Activated T-cell treated with anti-CD3 and anti-CD28 coated beads, Interleukin-2, amount 50 U/mL, for 72 hours (primary cell): ENCODE results near the gene LILRB5. TPM values are rescaled to one million over a fixed set of nuclear protein-coding genes. Genes with fewer than 3 reads are reported as not detected.
A peak's percentile ranks its signal among the peaks of the same experiment; 100 is the strongest.
"Not testable (repeated sequence)": the region's sequence is repeated elsewhere in the genome, so short reads cannot be mapped to it uniquely, and the experiment has no call there.

Experiments
- ATAC-seq, 2 donors: fragments of 150-1000 bp; cut with Tn5 transposase; replicated peaks in 1 of 2; 2 replicates each; pipeline ENCODE4 v1.10.0; 2021; ENCODE audit warnings: moderate library complexity in 2 of 2, mild to moderate bottlenecking in 1 of 2
- DNase-seq, 2 donors: peaks; one replicate each; pipeline ENCODE4 v3.0.0; 2021 to 2022; ENCODE audit warnings: mixed read lengths in 1 of 2
- H3K27ac Mint-ChIP-seq: one replicate; pipeline ENCODE4 v1.8.0; 2022; ENCODE audit warnings: mild to moderate bottlenecking, moderate library complexity, mixed read lengths
- H3K27me3 Mint-ChIP-seq: one replicate; pipeline ENCODE4 v1.8.0; 2022; ENCODE audit warnings: low read depth, mixed read lengths
- H3K36me3 Mint-ChIP-seq, 2 donors: one replicate each; pipeline ENCODE4 v1.8.0; 2022; ENCODE audit warnings: mixed read lengths in 2 of 2, mild to moderate bottlenecking in 1 of 2; ENCODE audit not compliant: insufficient read depth in 2 of 2
- H3K4me1 Mint-ChIP-seq: one replicate; pipeline ENCODE4 v1.8.0; 2022; ENCODE audit warnings: low read depth, mixed read lengths
- H3K4me3 Mint-ChIP-seq, 2 donors: one replicate each; pipeline ENCODE4 v1.8.0; 2022; ENCODE audit warnings: mild to moderate bottlenecking in 2 of 2, mixed read lengths in 2 of 2, moderate library complexity in 2 of 2
- H3K9me3 Mint-ChIP-seq, 2 donors: one replicate each; pipeline ENCODE4 v1.8.0; 2022; ENCODE audit warnings: mixed read lengths in 2 of 2
- total RNA-seq, 2 donors: library from RNA; stranded (reverse); gene quantifications; one replicate each; pipeline ENCODE4 v1.2.3, GENCODE V29; 2022

The LILRB5 gene
- total RNA-seq: under 1 TPM in 1 of 2 donors, not detected in 1; 0.12 TPM

DNA sequence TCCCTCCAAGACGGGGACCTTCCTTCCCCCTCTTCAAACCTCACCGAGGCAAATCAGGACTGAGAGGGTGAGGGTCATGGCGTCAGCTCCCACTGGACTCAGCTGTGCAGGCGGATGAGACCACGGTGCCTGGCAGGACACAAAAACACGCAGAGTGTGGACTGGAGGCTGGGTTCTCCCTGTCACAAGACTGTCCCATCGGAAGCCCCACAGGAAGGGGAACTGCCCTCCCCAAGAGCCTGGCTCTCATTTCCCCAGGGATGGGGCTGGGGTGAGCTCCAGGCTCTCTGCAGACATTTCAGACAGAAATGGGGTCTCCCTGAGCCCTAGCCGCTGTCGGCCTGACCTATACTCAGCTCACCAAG, at the start of gene LILRB5:
LILRB5 (minus strand) TSS at position 158 of the 365 bp plus-strand sequence; CDS start at position 78, 80 bp downstream.
- Mint-ChIP-seq H3K36me3 (no peaks in the 10 kb centered on the region), H3K9me3 (no peaks in the 10 kb centered on the region), H3K4me3 (no peak within 1 kb of the TSS), H3K4me1 (no peaks in the 10 kb centered on the region), H3K27me3 (peaks cover 6% of the 10 kb centered on the region), H3K27ac (no peak within 1 kb of the TSS)
- DNase-seq (no peak), ATAC-seq (no peak)

DNA sequence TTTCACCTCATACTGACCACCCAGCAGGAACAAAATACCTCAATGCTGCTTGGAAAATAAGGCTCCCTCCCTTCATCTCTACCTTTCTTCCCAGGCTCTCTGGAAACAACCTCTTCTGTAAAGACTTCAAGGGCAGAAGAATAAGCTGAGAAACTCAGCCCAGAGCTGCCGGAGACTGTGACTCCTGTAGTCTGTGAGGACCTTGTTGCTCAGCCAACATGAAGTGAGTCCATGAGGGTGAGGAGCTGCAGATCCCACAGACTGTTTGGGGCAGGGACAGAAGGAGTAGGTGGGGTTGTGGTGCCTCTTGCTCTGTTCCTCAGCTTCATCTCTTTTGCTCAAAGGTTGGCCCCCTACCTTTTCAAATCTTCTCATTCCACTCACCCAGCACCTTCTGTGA, 48.1 kb upstream of the LILRB5 start:
- DNase-seq (no peak), ATAC-seq (no peak)
- peaks cover 8% of the 10 kb centered on the region for H3K27me3 Mint-ChIP-seq
- H3K36me3 Mint-ChIP-seq: no peaks in the 10 kb centered on the region
- no peak overlapping the region for H3K4me3 Mint-ChIP-seq
- H3K27ac Mint-ChIP-seq: no peak overlapping the region
- no peaks in the 10 kb centered on the region for H3K9me3 Mint-ChIP-seq
- peaks cover 6% of the 10 kb centered on the region for H3K4me1 Mint-ChIP-seq

DNA sequence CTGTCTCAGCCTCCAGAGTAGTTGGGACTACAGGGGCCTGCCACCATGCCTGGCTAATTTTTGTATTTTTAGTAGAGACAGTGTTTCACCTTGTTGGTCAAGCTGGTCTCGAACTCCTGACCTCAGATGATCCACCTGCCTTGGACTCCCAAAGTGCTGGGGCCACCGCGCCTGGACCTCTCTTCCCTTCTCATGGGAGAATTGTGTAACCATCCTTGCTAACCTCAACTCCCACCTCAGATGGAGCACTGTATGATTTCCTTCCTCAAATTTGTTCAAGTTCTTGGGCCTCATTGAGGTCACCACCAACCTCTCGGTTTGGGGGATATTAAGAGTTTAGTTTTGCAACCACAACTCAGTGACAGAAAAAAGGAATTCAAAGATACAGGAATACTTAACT, 45.2 kb upstream of the LILRB5 start:
- Mint-ChIP-seq H3K27ac (peak overlapping the region; percentile 54), H3K36me3 (no peaks in the 10 kb centered on the region)

DNA sequence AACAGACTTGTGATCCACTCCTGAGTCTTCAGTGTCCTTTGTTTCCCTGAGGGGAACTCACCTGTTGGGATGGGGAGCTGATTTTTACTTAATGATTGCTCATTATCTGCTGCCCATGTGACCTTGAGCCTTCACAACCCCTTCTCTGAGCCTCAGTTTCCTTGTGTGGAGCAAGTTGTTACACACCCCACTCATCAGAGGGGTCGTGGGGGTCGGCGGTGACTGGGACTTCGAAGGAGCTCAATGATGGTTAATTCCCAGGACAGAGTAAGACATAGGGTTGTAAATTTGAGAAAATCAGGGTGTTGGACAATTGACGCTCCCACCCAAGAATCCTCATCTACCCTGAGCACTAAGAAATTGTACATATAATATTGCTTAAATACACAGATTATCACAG, 42.4 kb upstream of the LILRB5 start:
- DNase-seq (no peak), ATAC-seq (no peak)
- no peaks in the 10 kb centered on the region for H3K36me3 Mint-ChIP-seq
- H3K27me3 Mint-ChIP-seq: peaks cover 9% of the 10 kb centered on the region
- H3K4me1 Mint-ChIP-seq: peaks cover 2% of the 10 kb centered on the region
- no peaks in the 10 kb centered on the region for H3K9me3 Mint-ChIP-seq
- H3K4me3 Mint-ChIP-seq: no peak overlapping the region
- no peak overlapping the region for H3K27ac Mint-ChIP-seq

More for the DNA sequence above, 45.2 kb upstream of the LILRB5 start:
- Mint-ChIP-seq H3K4me1 (peaks cover 6% of the 10 kb centered on the region), H3K27me3 (peaks cover 6% of the 10 kb centered on the region), H3K4me3 (no peak overlapping the region), H3K9me3 (no peaks in the 10 kb centered on the region)
- DNase-seq: no peak
- no peak for ATAC-seq

DNA sequence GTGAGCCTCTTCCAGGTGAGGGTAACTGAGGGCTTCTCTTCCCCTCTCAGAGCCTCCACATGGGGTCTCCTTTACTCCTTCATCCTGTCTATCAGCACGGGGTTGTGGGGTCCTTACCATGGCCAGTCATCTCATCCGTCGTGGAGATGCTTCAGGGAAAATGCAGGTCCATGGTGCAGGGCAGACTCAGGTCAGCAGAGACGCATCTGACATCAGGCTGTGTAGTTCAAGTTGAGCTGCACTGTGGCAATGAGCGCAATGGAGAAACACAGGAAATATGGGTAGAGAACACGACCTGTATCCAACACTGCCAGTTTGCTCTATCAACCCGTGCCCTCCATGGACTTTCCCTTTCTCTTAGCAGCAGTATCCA, 42.0 kb upstream of the LILRB5 start:
- Mint-ChIP-seq H3K36me3 (peaks cover 0 to 2% of the 10 kb centered on the region in 2 donors), H3K4me1 (no peaks in the 10 kb centered on the region), H3K27ac (no peak overlapping the region), H3K4me3 (no peak overlapping the region), H3K9me3 (peaks cover 0 to 1% of the 10 kb centered on the region in 2 donors), H3K27me3 (peaks cover 13% of the 10 kb centered on the region)
- DNase-seq: no peak
- ATAC-seq: no peak

DNA sequence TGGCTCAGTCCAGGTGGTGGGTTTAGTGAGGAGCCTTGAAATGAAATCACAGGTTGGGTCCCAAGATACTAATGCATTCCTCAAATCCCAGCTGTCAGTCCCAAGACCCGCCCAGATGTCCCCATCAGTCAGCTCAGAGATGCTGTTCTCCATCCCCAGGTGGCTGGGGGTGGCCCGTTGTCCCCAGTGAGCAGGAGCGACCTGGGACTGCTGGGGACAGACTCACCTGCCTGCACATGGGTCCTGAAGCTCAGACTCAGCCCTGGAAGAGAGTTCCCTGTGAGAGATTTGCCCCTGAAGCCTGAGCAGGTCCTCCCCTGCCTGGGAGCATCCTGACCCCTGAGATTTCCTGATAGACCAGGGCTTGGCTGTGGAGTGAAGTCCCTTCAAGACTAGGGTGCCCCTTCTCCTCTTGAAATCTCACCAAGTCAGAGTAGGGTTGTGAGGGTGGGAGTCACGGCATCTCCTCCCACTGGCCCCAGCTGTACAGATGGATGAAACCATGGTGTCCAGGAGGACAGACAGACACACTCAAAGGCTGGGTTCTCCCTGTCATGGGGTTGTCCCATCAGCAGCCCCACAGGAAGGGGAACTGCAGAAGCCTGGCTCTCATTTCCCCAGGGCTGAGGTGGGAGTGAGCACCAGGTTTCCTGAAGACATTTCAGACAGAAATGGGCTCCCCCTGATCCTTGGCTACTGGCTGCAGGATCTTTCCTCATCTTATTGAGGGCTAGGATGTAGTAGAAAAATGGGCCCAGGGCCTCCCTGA, 41.5 kb upstream of the LILRB5 start:
- DNase-seq (no peak), ATAC-seq (no peak)
- Mint-ChIP-seq H3K27ac (no peak overlapping the region), H3K4me1 (no peaks in the 10 kb centered on the region), H3K9me3 (peaks cover 0 to 1% of the 10 kb centered on the region in 2 donors), H3K36me3 (peaks cover 0 to 2% of the 10 kb centered on the region in 2 donors), H3K4me3 (no peak overlapping the region), H3K27me3 (peaks cover 18% of the 10 kb centered on the region)

DNA sequence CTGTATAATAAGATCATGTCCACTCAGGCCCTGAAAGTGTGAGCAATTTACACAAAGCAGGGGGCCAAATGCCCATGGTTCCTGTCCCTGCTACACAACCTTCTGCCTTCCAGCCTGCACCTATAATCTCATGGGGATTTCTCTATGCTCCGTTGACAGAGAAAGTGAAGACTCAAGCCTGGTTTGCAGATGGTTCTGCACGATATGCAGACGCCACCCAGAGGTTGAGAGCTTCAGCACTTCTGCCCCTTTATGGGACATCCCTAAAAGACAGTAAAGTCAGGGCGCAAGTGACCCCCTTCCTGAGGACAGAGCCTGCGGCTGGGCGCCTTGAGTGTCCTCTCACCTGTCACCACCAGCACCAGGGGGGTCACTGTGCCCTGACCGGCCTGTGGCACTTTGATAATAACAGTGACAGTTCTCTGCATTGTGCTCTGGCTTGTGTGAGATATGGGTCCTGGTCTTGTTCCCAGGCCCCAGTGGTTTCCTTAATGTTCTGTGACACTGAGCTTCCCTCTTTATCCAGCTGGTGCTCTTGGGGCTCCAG, 40.8 kb upstream of the LILRB5 start:
- Mint-ChIP-seq H3K4me1 (no peaks in the 10 kb centered on the region), H3K4me3 (no peak overlapping the region), H3K27me3 (peaks cover 25% of the 10 kb centered on the region), H3K36me3 (peaks cover 0 to 2% of the 10 kb centered on the region in 2 donors), H3K27ac (no peak overlapping the region), H3K9me3 (peaks cover 0 to 1% of the 10 kb centered on the region in 2 donors)
- DNase-seq: no peak
- ATAC-seq: no peak

DNA sequence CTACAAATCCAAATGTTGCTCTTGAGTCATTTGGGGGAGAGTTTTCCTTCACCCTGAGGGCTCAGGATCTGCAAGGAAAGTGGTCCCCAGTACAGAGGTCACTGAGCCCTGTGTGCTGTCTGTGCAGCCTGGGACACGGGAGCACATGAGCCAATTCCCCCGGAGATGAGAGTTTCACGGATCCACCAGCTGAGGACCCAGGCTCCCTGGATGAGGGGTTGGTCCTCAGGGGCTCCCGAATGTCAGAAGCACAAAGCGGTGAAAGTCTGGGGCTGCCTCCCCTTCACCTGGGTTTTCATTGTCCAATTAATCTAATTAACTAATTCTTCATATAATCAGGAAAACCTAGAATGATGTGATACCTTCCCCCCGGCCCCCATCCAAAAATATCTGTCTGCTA, 37.5 kb upstream of the LILRB5 start:
- DNase-seq (no peak), ATAC-seq (no peak)
- H3K27me3 Mint-ChIP-seq: peaks cover 37% of the 10 kb centered on the region
- H3K36me3 Mint-ChIP-seq: peaks cover 0 to 2% of the 10 kb centered on the region in 2 donors
- peaks cover 0 to 1% of the 10 kb centered on the region in 2 donors for H3K9me3 Mint-ChIP-seq
- H3K27ac Mint-ChIP-seq: no peak overlapping the region
- no peak overlapping the region for H3K4me3 Mint-ChIP-seq
- H3K4me1 Mint-ChIP-seq: no peaks in the 10 kb centered on the region

DNA sequence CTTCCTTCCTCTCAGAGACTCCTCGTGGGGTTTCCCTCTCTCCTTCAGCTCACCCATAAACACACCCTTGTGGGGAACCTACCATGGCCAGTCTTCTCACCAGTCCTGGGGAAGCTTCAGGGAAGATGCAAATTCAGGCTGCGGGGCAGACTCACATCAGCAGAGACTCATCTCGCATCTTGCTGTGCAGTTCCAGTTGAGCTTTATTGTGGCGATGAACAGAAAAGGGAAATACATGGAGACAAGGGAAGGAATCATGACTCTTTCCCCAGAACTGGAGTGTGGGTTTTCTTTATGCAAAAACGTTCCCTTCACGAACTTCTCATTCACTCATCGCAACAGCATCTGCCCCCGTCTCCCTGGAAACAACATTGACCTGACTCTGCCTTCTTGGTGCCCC, 32.1 kb upstream of the LILRB5 start:
- not testable (repeated sequence) for H3K4me1 Mint-ChIP-seq, H3K9me3 Mint-ChIP-seq, H3K36me3 Mint-ChIP-seq, H3K27ac Mint-ChIP-seq, DNase-seq, H3K4me3 Mint-ChIP-seq, ATAC-seq
- H3K27me3 Mint-ChIP-seq: peaks cover 50% of the 10 kb centered on the region

DNA sequence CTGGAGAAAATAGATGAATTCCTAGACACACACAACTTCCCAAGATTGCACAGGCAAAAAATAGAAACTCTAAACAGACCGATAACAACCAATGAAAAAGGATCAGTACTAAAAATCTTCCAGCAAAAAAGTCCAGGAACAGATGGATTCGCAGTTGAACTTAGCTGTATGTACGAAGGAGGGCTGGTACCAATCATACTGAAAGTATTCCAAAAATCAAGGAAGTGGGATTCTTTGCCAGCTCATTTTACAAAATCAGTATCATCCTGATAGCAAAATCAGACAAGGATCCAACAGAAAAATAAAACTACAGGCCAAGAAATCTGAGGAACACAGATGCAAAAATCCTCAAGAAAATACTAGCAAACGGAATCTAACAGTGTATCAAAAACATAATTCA, 30.4 kb upstream of the LILRB5 start:
- Mint-ChIP-seq H3K4me1 (no peaks in the 10 kb centered on the region), H3K9me3 (no peaks in the 10 kb centered on the region), H3K4me3 (no peak overlapping the region), H3K36me3 (no peaks in the 10 kb centered on the region), H3K27me3 (peaks cover 46% of the 10 kb centered on the region), H3K27ac (no peak overlapping the region)
- DNase-seq (no peak), ATAC-seq (no peak)

DNA sequence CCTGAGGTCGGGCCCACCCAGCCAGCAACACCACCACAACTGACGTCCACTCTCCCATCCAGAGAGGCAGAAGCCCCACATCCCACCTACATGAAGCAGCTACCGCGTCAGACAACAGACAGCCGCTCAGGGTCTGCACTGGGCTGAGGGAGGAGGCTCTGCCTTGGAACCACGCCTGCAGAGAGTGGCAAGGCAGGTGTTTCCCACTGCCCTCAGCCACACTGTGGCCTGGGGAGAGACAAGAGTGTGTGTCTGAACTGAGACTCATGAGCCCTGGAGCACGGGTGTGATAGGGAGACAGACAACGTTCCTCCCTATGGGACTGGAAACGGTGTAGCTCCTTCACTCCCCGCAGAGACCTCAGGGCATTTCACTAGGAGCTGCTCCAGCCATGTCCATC, 29.2 kb upstream of the LILRB5 start:
- H3K4me3 Mint-ChIP-seq, H3K27ac Mint-ChIP-seq, DNase-seq, H3K4me1 Mint-ChIP-seq, H3K36me3 Mint-ChIP-seq, ATAC-seq, H3K9me3 Mint-ChIP-seq: not testable (repeated sequence)
- peaks cover 50% of the 10 kb centered on the region for H3K27me3 Mint-ChIP-seq

DNA sequence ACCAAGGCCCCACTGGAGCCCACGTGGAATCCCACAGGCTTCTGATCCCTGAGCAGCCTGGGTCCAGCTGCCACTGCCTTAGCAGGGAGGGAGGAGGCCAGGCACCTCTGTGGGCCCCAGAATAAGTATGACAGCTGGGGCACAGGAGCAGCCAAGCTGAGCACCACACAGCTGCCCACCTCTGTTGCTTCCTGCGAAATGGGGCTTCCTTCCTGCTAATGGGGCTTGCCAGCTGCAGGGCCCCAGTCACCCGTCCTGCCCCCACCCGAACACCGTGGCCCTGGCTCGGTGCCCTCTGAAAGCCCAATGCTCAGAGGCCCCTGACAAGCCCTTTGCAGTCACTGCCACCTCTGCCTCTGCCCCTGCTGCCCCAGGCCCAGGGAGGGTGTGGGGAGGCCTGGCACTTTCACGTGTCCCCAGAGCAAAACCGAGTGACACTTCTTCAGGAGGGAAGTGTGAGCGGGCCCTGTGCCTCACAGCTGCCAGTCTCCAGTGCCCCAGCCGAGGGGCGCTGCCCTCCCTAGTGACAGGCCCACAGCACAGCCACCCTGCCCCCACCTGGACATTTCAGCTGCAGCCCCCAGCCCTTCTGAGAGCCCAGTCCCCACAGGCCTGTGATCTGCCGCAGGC, 28.5 kb upstream of the LILRB5 start:
- not testable (repeated sequence) for H3K36me3 Mint-ChIP-seq, H3K4me3 Mint-ChIP-seq, DNase-seq, H3K27ac Mint-ChIP-seq, H3K4me1 Mint-ChIP-seq, H3K9me3 Mint-ChIP-seq
- peaks cover 54% of the 10 kb centered on the region for H3K27me3 Mint-ChIP-seq
- peak in 1 of 2 donors; percentile 49 for ATAC-seq

DNA sequence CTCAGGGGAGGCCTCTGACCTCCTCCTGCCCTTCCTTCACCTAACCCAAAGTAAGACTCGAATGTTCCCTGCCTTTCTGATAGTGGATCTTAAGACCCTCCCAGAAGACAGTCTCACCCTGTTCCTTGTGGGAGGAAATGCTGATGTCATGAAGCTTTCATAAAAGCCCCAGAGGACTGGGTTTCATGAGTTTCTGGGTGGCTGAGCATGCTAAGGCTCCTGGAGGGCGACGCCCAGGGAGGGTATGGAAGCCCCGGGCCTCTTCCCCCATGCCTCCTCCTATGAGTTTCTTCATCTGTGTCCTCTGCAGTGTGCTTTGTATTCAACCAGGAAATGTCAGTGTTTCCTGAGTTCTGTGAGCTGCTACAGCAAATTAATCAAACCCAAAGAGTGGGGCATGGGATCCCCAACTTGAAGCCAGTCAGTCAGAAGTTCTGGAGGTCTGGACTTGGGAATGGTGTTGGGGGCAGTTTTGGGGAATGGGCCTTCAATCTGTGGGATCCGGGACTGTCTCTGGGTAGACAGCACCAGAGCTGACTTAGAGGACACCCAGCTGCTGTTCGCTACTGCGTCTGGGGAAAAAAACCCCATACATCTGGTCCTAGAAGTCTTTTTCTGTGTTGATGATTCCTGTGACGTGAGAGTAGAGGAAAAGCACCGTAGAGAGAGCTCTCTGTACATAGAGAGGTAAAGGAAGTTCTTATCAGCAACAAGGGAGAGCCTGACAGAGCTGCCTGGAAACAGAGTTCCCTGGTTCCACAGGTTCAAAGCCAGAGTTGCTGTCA, 25.8 kb upstream of the LILRB5 start:
- Mint-ChIP-seq H3K9me3 (no peaks in the 10 kb centered on the region), H3K4me1 (no peaks in the 10 kb centered on the region), H3K27ac (no peak overlapping the region), H3K27me3 (peaks cover 60% of the 10 kb centered on the region), H3K4me3 (no peak overlapping the region), H3K36me3 (no peaks in the 10 kb centered on the region)
- no peak for DNase-seq
- ATAC-seq: no peak
